Keratinocyte (primary cell): ENCODE measurements around the gene OPHN1.

Source experiments
- EZH2 ChIP-seq: IDR thresholded peaks from one replicate; pipeline ENCODE4 v1.6.1; 2012; ENCODE audit warnings: inconsistent platforms, mild to moderate bottlenecking, low read length, moderate library complexity
- TF ChIP-seq, protein P1 (sequence below), 3 experiments: IDR thresholded peaks in 1 of 3; conservative IDR thresholded peaks in 1 of 3; optimal IDR thresholded peaks in 1 of 3; 2 replicates in 2 of 3; 3 replicates in 1 of 3; pipeline versions ENCODE3 to v1.5.1; 2011; ENCODE audit warnings: low read length in 3 of 3, mild to moderate bottlenecking in 3 of 3, moderate library complexity in 2 of 3, control low read depth in 1 of 3, inconsistent platforms in 1 of 3; ENCODE audit not compliant: insufficient read depth in 2 of 3; ENCODE audit errors: extremely low read depth in 1 of 3

DNA sequence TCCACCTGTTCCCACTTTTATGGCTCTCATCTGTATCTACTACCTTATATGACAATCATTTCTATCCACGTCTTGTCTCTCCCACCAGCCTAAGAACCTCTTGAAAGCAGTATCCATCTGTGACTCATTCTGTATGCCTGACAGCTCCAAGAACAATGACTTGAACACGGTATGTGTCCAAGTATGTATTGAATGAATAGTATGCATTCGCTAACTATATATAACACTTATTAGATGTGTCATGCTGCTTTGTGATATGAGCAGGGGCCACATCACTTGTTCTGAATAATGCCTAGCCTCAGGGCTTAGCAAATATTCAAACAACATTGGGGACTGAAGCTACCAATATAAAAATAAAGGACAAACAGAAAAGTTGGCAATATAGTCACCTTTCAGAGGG, 4.9 kb downstream of the OPHN1 start:
- TF ChIP-seq, protein P1, sequence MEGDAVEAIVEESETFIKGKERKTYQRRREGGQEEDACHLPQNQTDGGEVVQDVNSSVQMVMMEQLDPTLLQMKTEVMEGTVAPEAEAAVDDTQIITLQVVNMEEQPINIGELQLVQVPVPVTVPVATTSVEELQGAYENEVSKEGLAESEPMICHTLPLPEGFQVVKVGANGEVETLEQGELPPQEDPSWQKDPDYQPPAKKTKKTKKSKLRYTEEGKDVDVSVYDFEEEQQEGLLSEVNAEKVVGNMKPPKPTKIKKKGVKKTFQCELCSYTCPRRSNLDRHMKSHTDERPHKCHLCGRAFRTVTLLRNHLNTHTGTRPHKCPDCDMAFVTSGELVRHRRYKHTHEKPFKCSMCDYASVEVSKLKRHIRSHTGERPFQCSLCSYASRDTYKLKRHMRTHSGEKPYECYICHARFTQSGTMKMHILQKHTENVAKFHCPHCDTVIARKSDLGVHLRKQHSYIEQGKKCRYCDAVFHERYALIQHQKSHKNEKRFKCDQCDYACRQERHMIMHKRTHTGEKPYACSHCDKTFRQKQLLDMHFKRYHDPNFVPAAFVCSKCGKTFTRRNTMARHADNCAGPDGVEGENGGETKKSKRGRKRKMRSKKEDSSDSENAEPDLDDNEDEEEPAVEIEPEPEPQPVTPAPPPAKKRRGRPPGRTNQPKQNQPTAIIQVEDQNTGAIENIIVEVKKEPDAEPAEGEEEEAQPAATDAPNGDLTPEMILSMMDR (optimal IDR thresholded peaks at IDR 0.05 in 1 of 3, IDR thresholded peaks at IDR 0.05 in 1 of 3, conservative IDR thresholded peaks at IDR 0.05 in 1 of 3; ENCODE audit: extremely low read depth in 1 of 3, insufficient read depth in 2 of 3, low read length in 3 of 3), result no peak
- no peak for TF ChIP-seq EZH2
